Ishikawa (cell line): ENCODE results near the gene NLGN1.

ENCODE experiments used
- CREB1 ChIP-seq: IDR thresholded peaks from 2 replicates; pipeline ENCODE4 v1.6.1; 2012; ENCODE audit warnings: low read depth
- EGR1 ChIP-seq: IDR thresholded peaks from 2 replicates; pipeline ENCODE4 v1.6.1; 2012
- EP300 ChIP-seq: IDR thresholded peaks from 2 replicates; pipeline ENCODE4 v1.6.1; 2012; ENCODE audit warnings: borderline replicate concordance
- RAD21 ChIP-seq: IDR thresholded peaks from 2 replicates; pipeline ENCODE4 v1.6.1; 2012; ENCODE audit warnings: low read depth
- TAF1 ChIP-seq: IDR thresholded peaks from 2 replicates; pipeline ENCODE4 v1.6.1; 2012; ENCODE audit warnings: low read depth, mild to moderate bottlenecking
- YY1 ChIP-seq: IDR thresholded peaks from 2 replicates; pipeline ENCODE4 v1.6.1; 2012; ENCODE audit warnings: low read depth
- TF ChIP-seq, protein P1 (sequence below): IDR thresholded peaks from 2 replicates; pipeline ENCODE4 v1.6.1; 2012
- TF ChIP-seq, protein P2 (sequence below): IDR thresholded peaks from 2 replicates; pipeline ENCODE4 v1.6.1; 2012; ENCODE audit warnings: low read depth, mild to moderate bottlenecking

DNA sequence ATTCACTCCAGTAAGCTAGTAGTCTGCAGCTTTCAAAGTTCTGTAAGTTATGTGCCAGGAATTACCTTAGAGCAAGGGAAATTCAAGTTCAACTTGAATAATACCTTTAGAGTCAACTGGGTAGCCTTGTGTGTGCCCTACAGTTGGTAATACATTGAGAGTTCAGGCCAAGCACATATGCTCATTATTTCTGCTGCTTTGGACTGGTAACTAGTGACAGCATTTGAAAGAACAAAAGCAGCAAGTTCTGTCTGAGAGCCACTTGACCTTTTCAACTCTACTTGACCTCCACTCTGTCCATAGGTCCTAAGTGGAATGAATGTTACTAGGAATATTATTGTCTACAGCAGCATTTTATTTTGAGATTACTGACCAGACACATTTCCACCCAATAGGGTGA lies 723.5 kb downstream of the NLGN1 start:
- no peak for TF ChIP-seq RAD21
- TF ChIP-seq, protein P1, sequence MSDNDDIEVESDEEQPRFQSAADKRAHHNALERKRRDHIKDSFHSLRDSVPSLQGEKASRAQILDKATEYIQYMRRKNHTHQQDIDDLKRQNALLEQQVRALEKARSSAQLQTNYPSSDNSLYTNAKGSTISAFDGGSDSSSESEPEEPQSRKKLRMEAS = no peak
- TF ChIP-seq EGR1 = no peak
- no peak for TF ChIP-seq EP300
- TF ChIP-seq YY1 = no peak
- TF ChIP-seq, protein P2, sequence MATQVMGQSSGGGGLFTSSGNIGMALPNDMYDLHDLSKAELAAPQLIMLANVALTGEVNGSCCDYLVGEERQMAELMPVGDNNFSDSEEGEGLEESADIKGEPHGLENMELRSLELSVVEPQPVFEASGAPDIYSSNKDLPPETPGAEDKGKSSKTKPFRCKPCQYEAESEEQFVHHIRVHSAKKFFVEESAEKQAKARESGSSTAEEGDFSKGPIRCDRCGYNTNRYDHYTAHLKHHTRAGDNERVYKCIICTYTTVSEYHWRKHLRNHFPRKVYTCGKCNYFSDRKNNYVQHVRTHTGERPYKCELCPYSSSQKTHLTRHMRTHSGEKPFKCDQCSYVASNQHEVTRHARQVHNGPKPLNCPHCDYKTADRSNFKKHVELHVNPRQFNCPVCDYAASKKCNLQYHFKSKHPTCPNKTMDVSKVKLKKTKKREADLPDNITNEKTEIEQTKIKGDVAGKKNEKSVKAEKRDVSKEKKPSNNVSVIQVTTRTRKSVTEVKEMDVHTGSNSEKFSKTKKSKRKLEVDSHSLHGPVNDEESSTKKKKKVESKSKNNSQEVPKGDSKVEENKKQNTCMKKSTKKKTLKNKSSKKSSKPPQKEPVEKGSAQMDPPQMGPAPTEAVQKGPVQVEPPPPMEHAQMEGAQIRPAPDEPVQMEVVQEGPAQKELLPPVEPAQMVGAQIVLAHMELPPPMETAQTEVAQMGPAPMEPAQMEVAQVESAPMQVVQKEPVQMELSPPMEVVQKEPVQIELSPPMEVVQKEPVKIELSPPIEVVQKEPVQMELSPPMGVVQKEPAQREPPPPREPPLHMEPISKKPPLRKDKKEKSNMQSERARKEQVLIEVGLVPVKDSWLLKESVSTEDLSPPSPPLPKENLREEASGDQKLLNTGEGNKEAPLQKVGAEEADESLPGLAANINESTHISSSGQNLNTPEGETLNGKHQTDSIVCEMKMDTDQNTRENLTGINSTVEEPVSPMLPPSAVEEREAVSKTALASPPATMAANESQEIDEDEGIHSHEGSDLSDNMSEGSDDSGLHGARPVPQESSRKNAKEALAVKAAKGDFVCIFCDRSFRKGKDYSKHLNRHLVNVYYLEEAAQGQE = no peak
- no peak for TF ChIP-seq CREB1
- no peak for TF ChIP-seq TAF1
